Inferior parietal cortex (tissue), 1 donor: ENCODE results near the gene ATG14.
"Not testable (repeated sequence)": the region's sequence is repeated elsewhere in the genome, so short reads cannot be mapped to it uniquely, and the experiment has no call there.

Experiments
- DNase-seq: peaks from one replicate; pipeline ENCODE4 v3.0.0-alpha.2; 2016; ENCODE audit errors: extremely low spot score

The ATG14 gene

GRCh38 chr14:55386037-55386808 lies 25.4 kb downstream of the ATG14 start:
- no peak for DNase-seq

- no peak for DNase-seq
Observed at GRCh38 chr14:55384536-55384935, 27.1 kb downstream of the ATG14 start.

- peak; percentile 32 for DNase-seq
Observed at GRCh38 chr14:55383541-55384140, 28.0 kb downstream of the ATG14 start.

- DNase-seq = not testable (repeated sequence)
Observed at GRCh38 chr14:55383056-55383466, 28.6 kb downstream of the ATG14 start.

GRCh38 chr14:55382483-55382882 lies 29.1 kb downstream of the ATG14 start:
- no peak for DNase-seq

- DNase-seq = no peak
Observed at GRCh38 chr14:55381561-55381960, 30.1 kb downstream of the ATG14 start.

GRCh38 chr14:55381040-55381439 lies 30.6 kb downstream of the ATG14 start:
- no peak for DNase-seq

- no peak for DNase-seq
Observed at GRCh38 chr14:55377236-55377635, 34.4 kb downstream of the ATG14 start.

GRCh38 chr14:55374771-55375170 lies 36.9 kb downstream of the ATG14 start:
- DNase-seq = no peak

GRCh38 chr14:55373784-55374705 lies 37.6 kb downstream of the ATG14 start:
- no peak for DNase-seq

GRCh38 chr14:55372825-55373224 lies 38.8 kb downstream of the ATG14 start:
- no peak for DNase-seq

GRCh38 chr14:55372423-55372822 lies 39.2 kb downstream of the ATG14 start:
- no peak for DNase-seq

- no peak for DNase-seq
Observed at GRCh38 chr14:55370883-55371455, 40.7 kb downstream of the ATG14 start.

GRCh38 chr14:55366271-55366670 lies 45.4 kb downstream of the ATG14 start:
- DNase-seq = no peak

GRCh38 chr14:55361190-55361589 lies 50.4 kb downstream of the ATG14 start:
- DNase-seq = no peak

GRCh38 chr14:55359307-55359706 lies 52.3 kb downstream of the ATG14 start:
- DNase-seq = no peak

- DNase-seq = no peak
Observed at GRCh38 chr14:55356913-55357312, 54.7 kb downstream of the ATG14 start.

GRCh38 chr14:55355922-55356321 lies 55.7 kb downstream of the ATG14 start:
- DNase-seq = no peak

- DNase-seq = peak; percentile 66
Observed at GRCh38 chr14:55354500-55354899, 57.1 kb downstream of the ATG14 start.

- DNase-seq = no peak
Observed at GRCh38 chr14:55353686-55354467, 57.8 kb downstream of the ATG14 start.

- DNase-seq = no peak
Observed at GRCh38 chr14:55352201-55352600, 59.4 kb downstream of the ATG14 start.
